Measurements from ENCODE around the gene S100A4. TPM values are rescaled to one million over a fixed set of nuclear protein-coding genes. Genes with fewer than 3 reads are reported as not detected.

The S100A4 gene
- total RNA-seq, 4 donors from 2014 or later = 40.8 to 138 (median 78.6) TPM

- in situ Hi-C loops (cut with MboI; ENCODE audit: low pct_ligation_motif_present in 1 of 4, low pct_unique_long_range_greater_than_20kb in 1 of 4, low sequenced_read_pairs in 3 of 4) = no loop called here
- DNase-seq = no peak
- H3K9me3 ChIP-seq = no peaks in the 10 kb centered on the region
- WGBS, 2 donors (ENCODE audit: low coverage in 1 of 2) = 60 to 77% methylated on average over 1 to 2 of the region's 2 CpGs
- peak overlapping the region in 1 of 4 donors; percentile 24 for H3K27ac ChIP-seq
- H3K4me3 ChIP-seq = no peak overlapping the region
- no peaks in the 10 kb centered on the region for H3K27me3 ChIP-seq
- no peaks in the 10 kb centered on the region for H3K36me3 ChIP-seq
- peaks cover 5 to 15% (median 9%) of the 10 kb centered on the region in 4 donors for H3K4me1 ChIP-seq
- intact Hi-C loops (cut with DNase I; ENCODE audit: low total_unique reads) = no loop called here
- TF ChIP-seq POLR2AphosphoS5 (IDR thresholded peaks at IDR 0.05) = no peak
- no peak for TF ChIP-seq CTCF (IDR thresholded peaks at IDR 0.05)
- TF ChIP-seq EP300 (IDR thresholded peaks at IDR 0.05; ENCODE audit: low read depth) = no peak
- TF ChIP-seq POLR2A (IDR thresholded peaks at IDR 0.05) = no peak
Measured at GRCh38 chr1:153553830-153554541, 8.4 kb upstream of the S100A4 start.

GRCh38 chr1:153553096-153553495, 7.5 kb upstream of the S100A4 start:
- Histone ChIP-seq H3K27me3 (no peaks in the 10 kb centered on the region), H3K36me3 (no peaks in the 10 kb centered on the region), H3K4me3 (no peak overlapping the region), H3K4me1 (peaks cover 14 to 24% (median 17%) of the 10 kb centered on the region in 4 donors), H3K27ac (no peak overlapping the region), H3K9me3 (no peaks in the 10 kb centered on the region)
- WGBS, 2 donors (ENCODE audit: low coverage in 1 of 2) = 94 to 100% methylated on average over 1 to 12 of the region's 12 CpGs
- in situ Hi-C loops (cut with MboI; ENCODE audit: low pct_ligation_motif_present in 1 of 4, low pct_unique_long_range_greater_than_20kb in 1 of 4, low sequenced_read_pairs in 3 of 4) = no loop called here
- TF ChIP-seq POLR2A (IDR thresholded peaks at IDR 0.05) (no peak), POLR2AphosphoS5 (IDR thresholded peaks at IDR 0.05) (no peak), CTCF (IDR thresholded peaks at IDR 0.05) (no peak), EP300 (IDR thresholded peaks at IDR 0.05; ENCODE audit: low read depth) (no peak)
- intact Hi-C loops (cut with DNase I; ENCODE audit: low total_unique reads) = no loop called here
- peak; percentile 5 for DNase-seq

DNA sequence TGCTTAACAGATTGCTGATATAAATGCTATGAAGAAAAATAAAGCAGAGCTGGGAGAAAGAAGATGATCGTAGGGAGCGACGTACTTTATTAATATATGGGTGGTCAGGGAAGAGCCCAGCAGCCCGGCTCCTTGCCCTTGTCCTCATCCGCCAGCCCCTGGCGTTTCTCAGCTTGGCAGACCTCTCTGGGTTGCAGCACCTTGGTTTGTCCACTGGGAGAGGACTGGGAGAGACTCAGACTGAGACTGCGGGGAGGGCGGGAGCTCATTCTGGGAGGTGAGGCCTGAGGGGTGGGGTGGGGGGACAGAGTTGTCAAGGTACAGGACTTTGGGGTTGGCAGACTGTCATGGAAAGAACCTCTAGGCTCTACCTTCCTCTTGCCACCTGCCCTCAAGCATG, 6.7 kb upstream of the S100A4 start:
- DNase-seq = peak; percentile 5
- Histone ChIP-seq H3K36me3 (no peaks in the 10 kb centered on the region), H3K4me3 (no peak overlapping the region), H3K4me1 (peaks cover 15 to 29% (median 19%) of the 10 kb centered on the region in 4 donors), H3K27me3 (no peaks in the 10 kb centered on the region), H3K27ac (no peak overlapping the region), H3K9me3 (no peaks in the 10 kb centered on the region)
- TF ChIP-seq POLR2AphosphoS5 (IDR thresholded peaks at IDR 0.05) (no peak), POLR2A (IDR thresholded peaks at IDR 0.05) (no peak), CTCF (IDR thresholded peaks at IDR 0.05) (no peak), EP300 (IDR thresholded peaks at IDR 0.05; ENCODE audit: low read depth) (no peak)
- WGBS, 2 donors (ENCODE audit: low coverage in 1 of 2) = 92 to 100% methylated on average over 3 to 8 of the region's 8 CpGs
- in situ Hi-C loops (cut with MboI; ENCODE audit: low pct_ligation_motif_present in 1 of 4, low pct_unique_long_range_greater_than_20kb in 1 of 4, low sequenced_read_pairs in 3 of 4) = no loop called here
- intact Hi-C loops (cut with DNase I; ENCODE audit: low total_unique reads) = no loop called here

DNA sequence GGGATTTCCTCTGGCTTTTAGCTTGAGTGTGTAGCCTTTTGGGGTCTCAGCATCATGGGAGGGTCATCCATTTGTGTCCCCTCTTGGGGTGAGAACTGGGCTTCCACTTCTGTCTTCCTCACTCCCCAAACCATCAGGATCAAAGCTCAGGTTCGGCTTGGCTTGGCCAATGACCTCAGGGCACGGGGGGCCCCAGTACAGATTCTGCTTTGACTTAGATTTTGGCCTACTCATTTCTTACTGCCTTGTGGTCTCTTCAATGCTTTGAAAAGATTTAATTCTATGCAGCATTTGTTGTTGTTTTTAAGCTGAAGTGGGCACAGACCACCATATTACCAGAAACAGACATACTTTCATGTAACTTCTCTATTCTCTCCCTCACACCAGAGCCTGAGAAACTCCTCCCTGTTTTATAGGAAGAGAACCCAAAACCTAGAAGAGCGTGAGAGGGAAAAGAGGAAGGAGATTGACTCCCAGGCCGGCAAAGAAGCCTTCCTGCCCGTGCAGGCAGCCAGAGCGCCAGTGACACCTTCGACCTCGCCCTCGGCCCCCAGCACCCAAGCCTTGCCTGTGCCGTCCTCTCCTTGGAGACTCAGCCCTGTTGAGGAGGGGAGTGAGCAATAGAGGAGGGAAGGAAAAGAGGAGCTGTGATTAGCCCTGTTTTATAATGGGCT, 5.4 kb upstream of the S100A4 start:
- 68 to 82% methylated on average over 9 to 10 of the region's 10 CpGs for WGBS, 2 donors (ENCODE audit: low coverage in 1 of 2)
- in situ Hi-C loops (cut with MboI; ENCODE audit: low pct_ligation_motif_present in 1 of 4, low pct_unique_long_range_greater_than_20kb in 1 of 4, low sequenced_read_pairs in 3 of 4) (no loop called here), intact Hi-C loops (cut with DNase I; ENCODE audit: low total_unique reads) (no loop called here)
- no peaks in the 10 kb centered on the region for H3K36me3 ChIP-seq
- peaks cover 25 to 42% (median 30%) of the 10 kb centered on the region in 4 donors for H3K4me1 ChIP-seq
- no peak for TF ChIP-seq CTCF (IDR thresholded peaks at IDR 0.05)
- TF ChIP-seq EP300 (IDR thresholded peaks at IDR 0.05; ENCODE audit: low read depth) = no peak
- TF ChIP-seq POLR2AphosphoS5 (IDR thresholded peaks at IDR 0.05) = no peak
- TF ChIP-seq POLR2A (IDR thresholded peaks at IDR 0.05) = no peak
- H3K9me3 ChIP-seq = no peaks in the 10 kb centered on the region
- no peak overlapping the region for H3K27ac ChIP-seq
- no peaks in the 10 kb centered on the region for H3K27me3 ChIP-seq
- DNase-seq = peak; percentile 8
- H3K4me3 ChIP-seq = no peak overlapping the region

All from transverse colon (tissue), 4 donors.